ENCODE results near the gene TALDO1.

TALDO1 gene

DNA sequence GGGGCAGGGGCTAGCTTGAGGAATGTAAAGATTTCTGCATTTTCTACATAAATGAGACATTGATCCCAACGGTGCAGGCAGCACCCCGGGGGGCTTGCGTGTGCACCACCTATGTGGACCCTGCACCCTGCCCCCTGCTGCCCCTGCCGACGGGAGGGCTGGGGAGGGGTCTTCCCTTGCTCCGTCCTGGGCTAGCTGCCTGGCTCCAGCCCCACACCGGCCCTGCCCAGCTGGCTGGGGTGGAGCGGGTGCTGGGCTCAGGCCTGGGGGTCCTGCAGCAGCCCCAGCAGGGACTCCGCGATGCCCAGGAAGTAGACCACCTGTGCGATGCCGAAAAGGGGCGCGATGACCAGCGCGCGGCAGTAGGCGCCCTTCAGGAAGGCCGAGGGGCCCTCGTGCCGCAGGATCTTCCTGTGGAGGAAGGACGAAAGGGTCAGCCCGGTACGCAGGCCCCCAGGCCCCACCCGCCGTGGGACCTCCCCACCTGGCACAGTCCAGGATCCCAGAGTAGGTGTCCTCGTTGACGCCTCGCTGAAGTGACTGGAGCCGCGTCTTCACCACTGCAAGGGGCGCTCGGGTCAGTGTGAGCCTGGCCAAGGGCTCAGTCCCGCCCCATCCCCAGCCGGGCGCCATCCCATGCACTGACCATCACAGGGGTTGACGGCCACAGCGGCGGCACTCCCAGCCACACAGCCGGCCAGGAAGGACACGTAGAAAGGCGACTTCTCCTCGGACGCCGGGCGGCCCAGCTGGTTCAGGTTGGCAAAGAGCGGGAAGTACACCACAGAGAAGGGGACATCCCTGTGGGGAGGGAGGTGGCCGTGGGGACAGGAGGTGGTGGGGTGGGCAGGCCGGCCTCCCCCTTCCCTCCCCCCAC, 44.6 kb downstream of the TALDO1 start:
- no peak overlapping the region for H3K4me3 Mint-ChIP-seq
- peaks cover 8% of the 10 kb centered on the region for H3K4me1 Mint-ChIP-seq (ENCODE audit: low read depth)
- H3K9me3 Mint-ChIP-seq: no peaks in the 10 kb centered on the region
- H3K27me3 Mint-ChIP-seq: no peaks in the 10 kb centered on the region
- H3K36me3 Mint-ChIP-seq (ENCODE audit: low read depth): peaks cover 9% of the 10 kb centered on the region
- no peak overlapping the region for H3K27ac Mint-ChIP-seq

GRCh38 chr11:792535-792821, 45.2 kb downstream of the TALDO1 start:
- Mint-ChIP-seq H3K4me3 (no peak overlapping the region), H3K27me3 (no peaks in the 10 kb centered on the region), H3K27ac (no peak overlapping the region)

DNA sequence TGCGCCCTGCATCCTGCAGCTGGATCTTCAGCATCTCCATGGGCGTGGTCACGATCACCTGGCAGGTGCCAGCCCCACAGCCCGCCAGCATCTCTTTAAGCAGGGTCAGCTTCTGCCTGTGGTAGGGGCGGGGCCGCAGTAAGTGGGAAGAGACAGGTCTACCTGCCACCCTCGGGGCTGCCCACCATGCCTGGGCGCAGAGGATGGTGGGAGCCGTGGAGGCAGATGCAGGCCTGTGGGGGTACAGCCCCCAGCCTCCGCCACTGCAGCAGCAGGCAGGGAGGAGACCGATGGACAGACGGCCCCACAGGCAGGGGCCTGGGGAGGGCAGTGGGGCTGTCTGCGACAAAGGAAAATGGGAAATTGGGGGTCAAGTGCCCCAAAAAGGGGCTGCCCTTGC, 45.6 kb downstream of the TALDO1 start:
- peaks cover 10% of the 10 kb centered on the region for H3K4me1 Mint-ChIP-seq (ENCODE audit: low read depth)
- H3K27ac Mint-ChIP-seq: no peak overlapping the region
- no peak overlapping the region for H3K4me3 Mint-ChIP-seq
- peaks cover 9% of the 10 kb centered on the region for H3K36me3 Mint-ChIP-seq (ENCODE audit: low read depth)
- no peaks in the 10 kb centered on the region for H3K9me3 Mint-ChIP-seq
- no peaks in the 10 kb centered on the region for H3K27me3 Mint-ChIP-seq

More at GRCh38 chr11:792535-792821, 45.2 kb downstream of the TALDO1 start:
- Mint-ChIP-seq H3K9me3 (no peaks in the 10 kb centered on the region), H3K4me1 (ENCODE audit: low read depth) (peaks cover 10% of the 10 kb centered on the region), H3K36me3 (ENCODE audit: low read depth) (peaks cover 9% of the 10 kb centered on the region)

- H3K9me3 Mint-ChIP-seq: no peaks in the 10 kb centered on the region
- peaks cover 10% of the 10 kb centered on the region for H3K4me1 Mint-ChIP-seq (ENCODE audit: low read depth)
- H3K27me3 Mint-ChIP-seq: no peaks in the 10 kb centered on the region
- H3K36me3 Mint-ChIP-seq (ENCODE audit: low read depth): peaks cover 9% of the 10 kb centered on the region
- H3K4me3 Mint-ChIP-seq: no peak overlapping the region
- H3K27ac Mint-ChIP-seq: no peak overlapping the region
These were observed 46.3 kb downstream of the TALDO1 start for GRCh38 chr11:793556-793955.

DNA sequence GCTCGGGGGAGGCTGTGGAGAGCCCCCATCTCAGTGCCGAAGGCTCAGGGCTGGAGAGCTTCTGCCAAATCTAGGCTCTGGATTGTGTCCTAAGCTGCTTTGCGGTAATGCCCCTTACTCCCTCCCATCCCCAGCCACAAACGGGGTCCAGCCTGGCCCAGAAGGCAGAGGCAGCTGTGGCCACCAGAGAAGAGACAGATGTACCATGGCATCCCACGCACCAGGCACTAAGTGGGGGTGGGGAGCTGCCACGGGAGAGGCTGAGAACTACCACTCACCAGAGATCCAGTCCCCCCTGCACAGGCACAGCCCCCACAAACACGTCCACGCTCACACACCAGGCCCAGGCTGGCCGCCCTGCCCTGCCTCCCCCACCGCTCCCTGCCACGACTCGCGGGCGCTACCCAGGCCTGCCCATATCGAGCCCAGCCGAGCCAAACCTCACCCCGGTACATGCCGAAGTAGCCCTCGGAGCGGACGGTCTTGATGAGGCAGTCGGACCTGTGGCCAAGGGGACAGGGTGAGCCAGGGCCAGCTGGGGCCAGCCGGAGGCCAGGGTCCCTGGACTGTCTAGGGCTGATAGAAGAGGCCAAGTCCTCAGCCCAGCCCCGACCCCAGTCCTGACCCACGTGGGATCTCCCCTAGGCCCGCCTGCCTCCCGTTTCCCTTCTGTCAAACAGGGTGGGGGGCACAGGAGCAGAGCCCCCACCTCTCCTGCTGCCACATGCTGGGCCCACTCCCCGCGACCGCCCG, 46.9 kb downstream of the TALDO1 start:
- no peaks in the 10 kb centered on the region for H3K9me3 Mint-ChIP-seq
- H3K27ac Mint-ChIP-seq: no peak overlapping the region
- H3K4me3 Mint-ChIP-seq: no peak overlapping the region
- no peaks in the 10 kb centered on the region for H3K27me3 Mint-ChIP-seq
- H3K4me1 Mint-ChIP-seq (ENCODE audit: low read depth): peaks cover 10% of the 10 kb centered on the region
- H3K36me3 Mint-ChIP-seq (ENCODE audit: low read depth): peaks cover 9% of the 10 kb centered on the region

- H3K4me3 Mint-ChIP-seq: peak overlapping the region; percentile 87
- no peaks in the 10 kb centered on the region for H3K27me3 Mint-ChIP-seq
- no peak overlapping the region for H3K27ac Mint-ChIP-seq
- no peaks in the 10 kb centered on the region for H3K9me3 Mint-ChIP-seq
- peaks cover 9% of the 10 kb centered on the region for H3K36me3 Mint-ChIP-seq (ENCODE audit: low read depth)
- H3K4me1 Mint-ChIP-seq (ENCODE audit: low read depth): peaks cover 10% of the 10 kb centered on the region
These were observed 47.7 kb downstream of the TALDO1 start for GRCh38 chr11:794766-795633.

DNA sequence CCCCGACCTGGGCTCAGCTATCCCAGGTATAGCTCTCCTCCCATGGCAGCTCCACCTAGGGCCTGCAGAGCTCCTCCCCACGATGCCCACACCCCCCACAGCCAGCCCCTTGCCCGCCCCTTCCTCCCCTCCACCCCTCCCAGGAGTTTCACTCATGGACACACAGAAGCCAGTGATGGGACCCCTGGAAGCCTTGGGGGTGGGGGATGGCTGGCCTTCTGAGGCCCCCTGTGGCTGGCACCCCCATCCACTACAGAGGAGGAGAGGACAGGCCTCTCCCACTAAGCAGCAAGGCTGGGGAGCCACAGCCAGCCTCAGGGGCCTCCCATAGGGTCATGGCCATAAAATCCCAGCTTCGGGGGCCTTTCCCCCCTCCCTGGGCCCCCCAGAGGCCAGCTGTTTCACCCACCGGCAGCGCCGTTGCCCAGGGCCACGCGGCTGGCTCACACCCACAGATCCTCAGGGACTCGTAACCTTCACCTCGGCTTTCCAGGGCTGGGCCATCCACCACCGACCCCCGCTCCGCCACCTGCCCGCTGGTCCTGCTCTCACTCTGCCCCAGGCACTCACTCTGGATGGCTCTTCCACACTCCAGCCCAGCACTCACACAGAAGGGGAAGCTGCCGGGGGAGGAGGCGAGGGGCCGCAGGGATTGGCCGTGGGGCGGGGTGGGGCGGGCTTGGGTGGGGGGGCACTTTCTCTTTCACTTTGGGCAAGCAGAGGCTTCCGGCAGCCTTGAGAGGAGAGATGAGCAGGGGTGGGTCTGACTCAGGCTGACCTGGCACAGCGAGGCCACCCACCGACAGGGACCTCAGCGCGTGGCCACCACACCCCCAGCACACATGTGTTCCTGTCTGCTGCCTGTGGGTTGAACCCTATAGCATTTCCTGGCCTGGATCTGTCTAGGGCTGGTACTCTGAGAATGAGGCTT, 48.6 kb downstream of the TALDO1 start:
- Mint-ChIP-seq H3K4me1 (ENCODE audit: low read depth) (peaks cover 10% of the 10 kb centered on the region), H3K27me3 (no peaks in the 10 kb centered on the region), H3K9me3 (no peaks in the 10 kb centered on the region), H3K4me3 (peak overlapping the region; percentile 87), H3K27ac (peak overlapping the region; percentile 74), H3K36me3 (ENCODE audit: low read depth) (peaks cover 8% of the 10 kb centered on the region)

DNA sequence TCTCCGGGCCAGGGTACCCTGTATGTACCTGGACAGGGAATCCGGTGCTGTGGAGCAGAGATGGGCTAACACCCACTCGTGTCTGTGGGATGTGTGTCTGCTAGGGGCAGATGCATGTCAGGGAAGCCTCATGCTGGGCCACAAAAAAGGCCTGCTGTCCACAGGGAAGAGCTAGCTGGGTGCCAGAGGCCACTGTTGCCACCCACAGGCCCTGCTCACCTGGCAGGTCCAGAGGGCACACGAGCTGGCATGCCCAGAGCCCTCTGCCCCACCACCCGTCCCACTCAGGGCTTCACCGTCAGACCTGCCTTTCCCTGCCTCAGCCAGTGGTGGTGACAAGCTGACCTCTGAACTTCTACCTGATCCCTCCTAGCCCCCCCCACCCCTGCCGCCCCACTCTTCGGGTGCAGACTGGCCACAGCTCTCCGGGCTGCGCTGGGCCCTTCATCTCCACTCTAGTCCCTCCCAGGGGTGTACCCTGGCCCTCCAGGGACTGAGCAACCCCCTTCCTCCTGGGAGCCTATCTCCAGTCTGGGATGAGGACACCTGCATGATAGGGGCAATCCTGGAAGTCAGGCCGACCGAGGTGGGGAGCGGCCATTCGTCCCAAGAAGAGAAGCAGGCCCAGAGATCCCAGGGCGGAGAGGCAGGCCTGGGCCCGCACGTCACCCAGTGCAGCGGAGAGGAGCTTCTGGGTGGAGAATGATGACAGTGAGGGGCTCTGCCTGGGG, 49.5 kb downstream of the TALDO1 start:
- peak overlapping the region; percentile 87 for H3K4me3 Mint-ChIP-seq
- H3K27me3 Mint-ChIP-seq: no peaks in the 10 kb centered on the region
- peaks cover 10% of the 10 kb centered on the region for H3K4me1 Mint-ChIP-seq (ENCODE audit: low read depth)
- H3K9me3 Mint-ChIP-seq: no peaks in the 10 kb centered on the region
- H3K27ac Mint-ChIP-seq: peak overlapping the region; percentile 74
- H3K36me3 Mint-ChIP-seq (ENCODE audit: low read depth): peaks cover 3% of the 10 kb centered on the region

- H3K4me1 Mint-ChIP-seq (ENCODE audit: low read depth): peaks cover 10% of the 10 kb centered on the region
- H3K36me3 Mint-ChIP-seq (ENCODE audit: low read depth): no peaks in the 10 kb centered on the region
- peak overlapping the region; percentile 87 for H3K4me3 Mint-ChIP-seq
- no peaks in the 10 kb centered on the region for H3K9me3 Mint-ChIP-seq
- H3K27me3 Mint-ChIP-seq: no peaks in the 10 kb centered on the region
- H3K27ac Mint-ChIP-seq: peak overlapping the region; percentile 71
These were observed 50.2 kb downstream of the TALDO1 start for GRCh38 chr11:797296-798092.

DNA sequence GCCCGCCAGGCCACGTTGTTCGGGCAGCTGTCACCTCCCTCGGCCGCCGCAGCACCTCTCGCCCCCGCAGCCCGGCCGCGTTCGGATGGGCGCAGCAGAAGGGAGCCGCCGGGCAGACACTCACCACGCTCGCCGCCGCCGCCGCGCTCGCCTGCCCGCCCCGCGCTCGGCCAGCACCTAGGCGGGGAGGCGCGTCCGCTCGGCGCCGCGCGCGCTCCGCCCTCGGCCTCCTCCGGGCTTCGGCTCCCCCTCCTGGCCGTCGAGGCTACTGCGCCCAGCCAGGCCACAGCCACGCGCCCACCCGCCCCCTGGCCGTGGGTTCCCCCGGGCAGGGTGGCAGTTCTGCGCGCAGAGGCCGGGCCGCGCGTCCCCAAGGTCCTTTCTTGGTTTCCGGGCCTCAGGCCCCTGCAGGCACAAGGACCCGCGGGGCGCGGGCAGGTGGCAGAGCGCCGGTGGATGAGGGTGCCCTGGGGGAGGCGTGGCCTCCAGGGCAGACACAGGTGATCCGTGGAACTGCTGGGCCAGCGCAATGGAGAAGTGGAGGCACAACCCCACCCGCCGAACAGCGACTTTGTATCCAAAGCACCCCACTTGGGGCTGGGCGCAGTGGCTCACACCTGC, 50.9 kb downstream of the TALDO1 start, which contains the start of gene SLC25A22:
TSS of gene SLC25A22 (minus strand) at position 189 of the 621 bp plus-strand sequence. CDS start 3,275 bp downstream, outside the sequence.
- H3K4me3 Mint-ChIP-seq: peak within 1 kb of the TSS; percentile 87
- H3K4me1 Mint-ChIP-seq (ENCODE audit: low read depth): peaks cover 13% of the 10 kb centered on the region
- H3K27ac Mint-ChIP-seq: peak within 1 kb of the TSS; percentile 71
- no peaks in the 10 kb centered on the region for H3K36me3 Mint-ChIP-seq (ENCODE audit: low read depth)
- H3K27me3 Mint-ChIP-seq: no peaks in the 10 kb centered on the region
- H3K9me3 Mint-ChIP-seq: no peaks in the 10 kb centered on the region

DNA sequence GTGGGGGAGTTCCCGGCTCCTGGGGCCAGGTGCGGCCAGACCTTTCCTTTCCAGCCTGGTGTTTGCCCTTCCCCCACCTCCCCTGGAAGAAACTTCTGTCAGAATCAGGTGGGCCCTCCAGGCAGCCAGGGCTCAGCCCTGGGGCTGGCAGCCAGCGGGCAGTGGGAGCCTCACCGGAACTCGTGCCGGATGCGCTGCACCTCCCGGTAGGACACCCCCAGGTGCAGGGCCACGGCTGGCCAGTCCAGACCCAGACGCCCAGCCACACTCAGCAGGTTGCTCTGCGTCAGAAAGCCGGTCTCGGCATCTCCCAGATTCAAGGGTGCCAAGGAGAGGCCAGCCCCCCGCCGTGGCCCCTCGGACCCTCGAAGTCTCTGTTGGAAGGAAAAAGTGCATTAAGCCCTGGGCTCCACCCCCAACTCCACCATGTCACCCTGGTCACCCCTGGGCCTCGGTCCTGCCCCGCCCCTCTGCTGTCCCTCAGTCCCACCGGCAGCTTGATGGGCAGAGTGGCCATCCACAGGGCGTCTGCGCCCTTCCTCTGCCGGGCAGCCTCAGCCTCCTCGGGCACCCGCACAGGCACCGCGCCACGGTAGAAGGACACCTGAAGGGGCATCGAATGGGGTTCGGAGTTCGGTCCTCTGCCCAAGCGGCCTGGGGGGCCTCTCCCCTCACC, 52.5 kb downstream of the TALDO1 start:
- Mint-ChIP-seq H3K9me3 (no peaks in the 10 kb centered on the region), H3K36me3 (ENCODE audit: low read depth) (no peaks in the 10 kb centered on the region), H3K27me3 (no peaks in the 10 kb centered on the region), H3K4me1 (ENCODE audit: low read depth) (peaks cover 23% of the 10 kb centered on the region), H3K4me3 (no peak overlapping the region), H3K27ac (no peak overlapping the region)

DNA sequence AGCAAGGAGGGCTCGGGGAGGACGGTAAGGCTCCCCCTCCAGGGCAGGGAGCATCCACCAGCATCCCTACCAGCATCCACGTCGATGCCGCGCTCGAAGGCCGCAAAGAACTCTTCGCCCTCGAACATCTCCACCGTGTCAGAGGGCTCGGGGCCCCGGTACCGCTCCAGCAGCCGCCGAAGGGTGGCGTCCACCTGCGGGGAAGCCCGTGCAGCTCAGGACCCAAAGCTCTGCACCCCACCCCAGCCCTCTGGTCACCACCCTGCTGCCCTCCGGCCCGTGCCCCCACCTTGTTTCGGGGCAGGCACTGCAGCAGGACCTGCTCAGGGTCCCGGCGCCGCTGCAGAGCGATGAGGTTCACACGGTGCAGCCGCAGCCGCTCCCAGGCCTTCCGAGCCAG, 53.2 kb downstream of the TALDO1 start:
- Mint-ChIP-seq H3K27ac (no peak overlapping the region), H3K27me3 (no peaks in the 10 kb centered on the region), H3K36me3 (ENCODE audit: low read depth) (no peaks in the 10 kb centered on the region), H3K9me3 (no peaks in the 10 kb centered on the region), H3K4me1 (ENCODE audit: low read depth) (peaks cover 23% of the 10 kb centered on the region), H3K4me3 (no peak overlapping the region)
